GM06990 (cell line): ENCODE measurements around the gene CRIM1.

ENCODE experiments used
- DNase-seq: peaks from one replicate; pipeline ENCODE4 v3.0.0-alpha.2; 2011; ENCODE audit not compliant: insufficient read length; ENCODE audit errors: extremely low read depth
- H3K27me3 ChIP-seq: replicated peaks from 2 replicates; pipeline ENCODE4 v1.6.0; 2011; ENCODE audit warnings: low read length; ENCODE audit not compliant: control insufficient read depth, insufficient read depth
- H3K36me3 ChIP-seq: 2 replicates; pipeline ENCODE4 v1.5.1; 2011; ENCODE audit warnings: low read length; ENCODE audit not compliant: control insufficient read depth, insufficient read depth
- H3K4me3 ChIP-seq: replicated peaks from 2 replicates; pipeline ENCODE4 v1.5.1; 2011; ENCODE audit warnings: low read depth, mild to moderate bottlenecking, control low read depth, low read length
- CTCF ChIP-seq: IDR thresholded peaks from 2 replicates; pipeline ENCODE4 v1.5.1; 2011; ENCODE audit warnings: low read length, control low read depth, mild to moderate bottlenecking, inconsistent platforms; ENCODE audit not compliant: insufficient read depth, poor library complexity, severe bottlenecking

The CRIM1 gene

GRCh38 chr2:36536776-36537175 lies 181.2 kb downstream of the CRIM1 start:
- Histone ChIP-seq H3K36me3 (no peaks in the 10 kb centered on the region), H3K4me3 (no peak overlapping the region), H3K27me3 (no peaks in the 10 kb centered on the region)
- no peak for TF ChIP-seq CTCF
- DNase-seq = no peak

GRCh38 chr2:36538335-36538734 lies 182.8 kb downstream of the CRIM1 start:
- Histone ChIP-seq H3K27me3 (no peaks in the 10 kb centered on the region), H3K4me3 (no peak overlapping the region), H3K36me3 (no peaks in the 10 kb centered on the region)
- no peak for TF ChIP-seq CTCF
- no peak for DNase-seq

- no peak overlapping the region for H3K4me3 ChIP-seq
Measured at GRCh38 chr2:36539631-36540030, 184.1 kb downstream of the CRIM1 start.

GRCh38 chr2:36540986-36541754 lies 185.6 kb downstream of the CRIM1 start:
- no peaks in the 10 kb centered on the region for H3K36me3 ChIP-seq
- no peak for DNase-seq
- no peaks in the 10 kb centered on the region for H3K27me3 ChIP-seq
- H3K4me3 ChIP-seq = no peak overlapping the region
- TF ChIP-seq CTCF = no peak

More at GRCh38 chr2:36539631-36540030, 184.1 kb downstream of the CRIM1 start:
- Histone ChIP-seq H3K36me3 (no peaks in the 10 kb centered on the region), H3K27me3 (no peaks in the 10 kb centered on the region)
- no peak for TF ChIP-seq CTCF
- DNase-seq = no peak

- no peak for TF ChIP-seq CTCF
- Histone ChIP-seq H3K36me3 (no peaks in the 10 kb centered on the region), H3K4me3 (no peak overlapping the region), H3K27me3 (no peaks in the 10 kb centered on the region)
- DNase-seq = no peak
Measured at GRCh38 chr2:36541891-36542595, 186.5 kb downstream of the CRIM1 start.
